ENCODE data around the gene FRMPD1.

GRCh38 chr9:37669232-37669631 lies 18.5 kb downstream of the FRMPD1 start:
- no peak for TF ChIP-seq POLR2A (IDR thresholded peaks at IDR 0.05)
- TF ChIP-seq CTCF (IDR thresholded peaks at IDR 0.05 in 4 of 5, conservative IDR thresholded peaks at IDR 0.05 in 1 of 5) = no peak

Data from gastrocnemius medialis (tissue), 4 donors.